GM23248 (cell line): ENCODE measurements around the gene RASA3. TPM values are rescaled to one million over a fixed set of nuclear protein-coding genes. Genes with fewer than 3 reads are reported as not detected.

Source experiments
- DNase-seq: peaks from one replicate; pipeline ENCODE4 v3.0.0-alpha.2; 2015
- H2AFZ ChIP-seq: fragments of 200-600 bp; sonication (generic); 2 replicates; pipeline ENCODE4 v1.6.1; 2016; ENCODE audit warnings: antibody characterized with exemption
- H3F3A ChIP-seq: fragments of 200-600 bp; sonication (generic); 2 replicates; pipeline ENCODE4 v1.6.1; 2016; ENCODE audit warnings: mild to moderate bottlenecking, antibody characterized with exemption, mixed run types; ENCODE audit not compliant: insufficient read depth
- H3K27ac ChIP-seq: fragments of 200-600 bp; sonication (generic); 2 replicates; pipeline ENCODE4 v1.5.1; 2016; ENCODE audit warnings: mild to moderate bottlenecking
- H3K27me3 ChIP-seq: fragments of 200-600 bp; sonication (generic); replicated peaks from 2 replicates; pipeline ENCODE4 v1.6.1; 2016; ENCODE audit warnings: mild to moderate bottlenecking; ENCODE audit not compliant: insufficient read depth
- H3K36me3 ChIP-seq: fragments of 200-600 bp; sonication (generic); 2 replicates; pipeline ENCODE4 v1.6.1; 2016; ENCODE audit warnings: low read depth, mild to moderate bottlenecking
- H3K4me1 ChIP-seq: fragments of 200-600 bp; sonication (generic); 2 replicates; pipeline ENCODE4 v1.6.1; 2016; ENCODE audit warnings: mild to moderate bottlenecking; ENCODE audit not compliant: insufficient read depth
- H3K4me2 ChIP-seq: fragments of 200-600 bp; sonication (generic); one replicate; pipeline ENCODE4 v1.6.1; 2016; ENCODE audit warnings: mild to moderate bottlenecking; ENCODE audit not compliant: unreplicated experiment
- H3K4me3 ChIP-seq: fragments of 200-600 bp; sonication (generic); 2 replicates; pipeline ENCODE4 v1.5.1; 2016; ENCODE audit warnings: mild to moderate bottlenecking
- H3K79me2 ChIP-seq: fragments of 200-600 bp; sonication (generic); 2 replicates; pipeline ENCODE4 v1.6.1; 2016; ENCODE audit warnings: mild to moderate bottlenecking; ENCODE audit not compliant: insufficient read depth
- H3K9ac ChIP-seq: fragments of 200-600 bp; sonication (generic); 2 replicates; pipeline ENCODE4 v1.6.1; 2016; ENCODE audit warnings: mild to moderate bottlenecking
- H3K9me2 ChIP-seq: fragments of 200-600 bp; sonication (generic); 2 replicates; pipeline ENCODE4 v1.6.1; 2016; ENCODE audit warnings: mixed run types, mild to moderate bottlenecking, moderate library complexity; ENCODE audit not compliant: insufficient read depth
- H3K9me3 ChIP-seq: fragments of 200-600 bp; sonication (generic); one replicate; pipeline ENCODE4 v1.6.1; 2017; ENCODE audit warnings: low read depth
- H4K20me1 ChIP-seq: fragments of 200-600 bp; sonication (generic); 2 replicates; pipeline ENCODE4 v1.6.0; 2016; ENCODE audit not compliant: insufficient read depth
- EZH2 ChIP-seq: fragments of 200-600 bp; sonication (generic); IDR thresholded peaks from 2 replicates; pipeline ENCODE4 v1.6.1; 2018; ENCODE audit warnings: antibody characterized with exemption, mild to moderate bottlenecking; ENCODE audit not compliant: insufficient read depth, poor library complexity, severe bottlenecking
- EZH2phosphoT487 ChIP-seq: fragments of 200-600 bp; sonication (generic); IDR thresholded peaks from 2 replicates; pipeline ENCODE4 v1.6.1; 2018; ENCODE audit warnings: antibody characterized with exemption, moderate library complexity, mild to moderate bottlenecking, low read depth; ENCODE audit not compliant: insufficient read depth
- WGBS, 2 experiments: methylation state at CpG; one replicate each; pipeline ENCODE4 v1.1.6; 2015 to 2017; ENCODE audit warnings: low lambda C conversion rate in 2 of 2, low coverage in 1 of 2; ENCODE audit errors: missing lambda C conversion rate in 2 of 2; 5-methylcytosine and 5-hydroxymethylcytosine counted together
- in situ Hi-C: fragments of 300-500 bp; cut with MboI; formaldehyde crosslinking; loops from 2 replicates; pipeline ENCODE4 v1.15.0; 2020
- polyA plus RNA-seq: library from polyadenylated mRNA; unstranded; fragments of >200 nt; fragmentation: Nextera tagmentation; extraction: Ambion mirVana; gene quantifications from 2 replicates; pipeline ENCODE4 v1.2.1, GENCODE V29; 2016
- total RNA-seq: library from RNA; depleted of rRNA; stranded (reverse); fragments of >200 nt; shearing (Covaris generic); gene quantifications from 2 replicates; pipeline ENCODE4 v1.2.3, GENCODE V29; 2014

RASA3 gene
- total and polyA plus RNA-seq, 2 experiments from 2014 or later = 34.3 to 36.7 TPM

DNA sequence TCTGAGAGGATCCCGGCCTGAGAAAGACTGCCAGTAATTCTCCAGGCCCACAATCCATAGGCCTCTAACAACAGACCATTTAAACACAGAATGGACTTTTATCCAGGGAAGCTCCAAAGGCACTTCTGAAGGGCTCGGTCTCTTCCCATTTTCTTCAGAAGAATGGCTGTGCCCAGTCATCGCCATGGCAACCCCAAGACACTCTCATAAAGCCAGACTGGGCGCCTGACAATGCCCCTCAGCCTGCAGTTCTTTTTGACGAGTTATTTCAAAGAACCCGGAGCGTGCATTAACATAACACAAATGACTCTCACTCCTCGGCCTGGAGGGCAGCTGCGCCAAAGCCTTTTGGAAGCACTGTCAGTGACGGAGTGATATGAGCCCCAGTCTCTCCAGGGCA lies 61.0 kb downstream of the RASA3 start:
- Histone ChIP-seq H3K4me3 (no peak overlapping the region), H3K27me3 (no peaks in the 10 kb centered on the region), H3K4me2 (no peak overlapping the region), H3F3A (peaks cover 19% of the 10 kb centered on the region), H3K9ac (no peak overlapping the region), H4K20me1 (no peaks in the 10 kb centered on the region), H2AFZ (no peak overlapping the region), H3K4me1 (peaks cover 28% of the 10 kb centered on the region), H3K9me2 (no peaks in the 10 kb centered on the region), H3K36me3 (peaks cover 5% of the 10 kb centered on the region; the same call in 1 of the 2 replicates), H3K27ac (no peak overlapping the region), H3K79me2 (peaks cover 85% of the 10 kb centered on the region), H3K9me3 (no peaks in the 10 kb centered on the region)
- in situ Hi-C loops = no loop called here
- 85 to 92% methylated on average over 10 of the region's 10 CpGs for WGBS, 2 experiments
- TF ChIP-seq EZH2phosphoT487 (no peak), EZH2 (no peak)
- no peak for DNase-seq

- 95 to 96% methylated on average over 12 to 40 of the region's 40 CpGs for WGBS, 2 experiments
- H3K27ac ChIP-seq = no peak overlapping the region
- peaks cover 82% of the 10 kb centered on the region for H3K79me2 ChIP-seq
- peaks cover 37% of the 10 kb centered on the region for H3K4me1 ChIP-seq
- H3K9me2 ChIP-seq = no peaks in the 10 kb centered on the region
- DNase-seq = no peak
- no peak overlapping the region for H3K4me2 ChIP-seq
- H2AFZ ChIP-seq = no peak overlapping the region
- H3K9ac ChIP-seq = no peak overlapping the region
- no peak overlapping the region for H3K4me3 ChIP-seq
- peaks cover 5% of the 10 kb centered on the region; the same call in 1 of the 2 replicates for H3K36me3 ChIP-seq
- H3K9me3 ChIP-seq = no peaks in the 10 kb centered on the region
- H3F3A ChIP-seq = peaks cover 22% of the 10 kb centered on the region
- TF ChIP-seq EZH2 (no peak), EZH2phosphoT487 (no peak)
- no peaks in the 10 kb centered on the region for H4K20me1 ChIP-seq
- in situ Hi-C loops = no loop called here
- no peaks in the 10 kb centered on the region for H3K27me3 ChIP-seq
These were observed 62.2 kb downstream of the RASA3 start for GRCh38 chr13:114070098-114070799.

DNA sequence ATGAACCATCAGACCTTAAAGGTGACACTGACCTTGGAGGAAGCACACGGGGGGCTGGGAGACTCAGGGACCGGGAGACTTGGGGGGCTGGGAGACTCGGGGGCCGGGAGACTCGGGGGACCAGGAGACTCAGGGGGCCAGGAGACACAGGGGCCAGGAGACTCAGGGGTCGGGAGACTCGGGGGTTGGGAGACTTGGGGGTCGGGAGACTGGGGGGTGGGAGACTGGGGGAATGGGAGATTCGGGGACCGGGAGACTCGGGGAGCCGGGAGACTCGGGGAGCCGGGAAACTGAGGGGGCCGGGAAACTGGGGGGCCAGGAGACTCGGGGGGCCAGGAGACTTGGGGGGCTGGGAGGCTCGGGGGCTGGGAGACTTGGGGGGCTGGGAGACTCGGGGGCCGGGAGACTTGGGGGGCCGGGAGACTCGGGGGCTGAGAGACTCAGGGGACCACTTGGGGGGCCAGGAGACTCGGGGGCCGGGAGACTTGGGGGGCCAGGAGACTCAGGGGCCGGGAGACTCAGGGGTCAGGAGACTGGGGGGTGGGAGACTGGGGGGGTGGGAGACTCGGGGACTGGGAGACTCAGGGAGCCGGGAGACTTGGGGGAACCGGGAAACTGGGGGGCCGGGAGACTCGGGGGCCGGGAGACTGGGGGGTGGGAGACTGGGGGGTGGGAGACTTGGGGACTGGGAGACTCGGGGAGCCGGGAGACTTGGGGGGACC lies 62.9 kb downstream of the RASA3 start:
- in situ Hi-C loops = no loop called here
- Histone ChIP-seq H3K79me2 (peaks cover 75% of the 10 kb centered on the region), H3F3A (peaks cover 26% of the 10 kb centered on the region), H3K36me3 (peaks cover 5% of the 10 kb centered on the region; the same call in 1 of the 2 replicates), H2AFZ (no peak overlapping the region), H3K4me1 (peaks cover 41% of the 10 kb centered on the region), H3K9ac (peak overlapping the region; percentile 95), H3K4me2 (peak overlapping the region; percentile 56), H3K27ac (peak overlapping the region; percentile 100), H3K9me2 (no peaks in the 10 kb centered on the region), H3K4me3 (peak overlapping the region; percentile 40; the same call in 1 of the 2 replicates), H4K20me1 (no peaks in the 10 kb centered on the region), H3K27me3 (no peaks in the 10 kb centered on the region), H3K9me3 (no peaks in the 10 kb centered on the region)
- TF ChIP-seq EZH2phosphoT487 = no peak
- no peak for TF ChIP-seq EZH2
- DNase-seq = no peak
- WGBS, 2 experiments = 51 to 72% methylated on average over 2 to 32 of the region's 32 CpGs

DNA sequence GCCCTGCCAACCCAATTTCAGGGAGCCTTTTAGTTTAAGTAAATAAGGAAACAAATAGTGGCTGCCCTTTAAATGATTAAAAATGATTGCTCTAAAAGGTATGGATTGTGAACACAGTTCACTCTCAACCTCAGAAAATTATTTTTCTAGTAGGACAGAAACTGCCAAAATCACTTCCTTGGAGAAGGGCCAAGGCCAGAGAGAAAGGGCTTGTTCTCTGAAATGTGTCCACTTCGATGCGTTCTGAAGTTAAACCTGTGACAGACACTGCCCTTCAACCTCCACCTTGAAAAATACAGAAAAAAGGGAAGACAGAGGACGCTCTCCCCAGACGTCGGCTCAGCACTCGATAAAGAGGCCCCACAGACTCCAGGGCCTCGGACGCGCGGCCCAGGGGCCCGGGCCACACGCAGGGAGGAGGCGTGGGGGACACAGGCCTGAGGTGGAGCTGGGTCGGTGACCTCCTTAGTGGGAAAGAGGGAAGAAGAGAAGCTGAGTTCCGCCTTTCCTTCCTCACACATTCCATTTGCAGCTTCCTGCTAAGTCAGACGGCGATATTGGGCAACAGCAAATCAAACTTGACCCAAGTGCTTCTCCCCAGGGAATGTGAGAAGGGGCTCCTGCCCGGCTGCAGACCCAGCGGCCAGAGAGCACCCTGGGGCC lies 63.6 kb downstream of the RASA3 start:
- peak overlapping the region; percentile 56 for H3K4me2 ChIP-seq
- peaks cover 5% of the 10 kb centered on the region; the same call in 1 of the 2 replicates for H3K36me3 ChIP-seq
- H4K20me1 ChIP-seq = no peaks in the 10 kb centered on the region
- H3K4me3 ChIP-seq = peak overlapping the region; percentile 40; the same call in 1 of the 2 replicates
- peaks cover 67% of the 10 kb centered on the region for H3K79me2 ChIP-seq
- in situ Hi-C loops = no loop called here
- peak; percentile 86 for DNase-seq
- H3K27me3 ChIP-seq = no peaks in the 10 kb centered on the region
- no peak for TF ChIP-seq EZH2
- TF ChIP-seq EZH2phosphoT487 = no peak
- no peaks in the 10 kb centered on the region for H3K9me3 ChIP-seq
- H3K4me1 ChIP-seq = peaks cover 48% of the 10 kb centered on the region
- H3K9ac ChIP-seq = peak overlapping the region; percentile 95
- peak overlapping the region; percentile 100 for H3K27ac ChIP-seq
- no peak overlapping the region for H2AFZ ChIP-seq
- no peaks in the 10 kb centered on the region for H3K9me2 ChIP-seq
- H3F3A ChIP-seq = peaks cover 33% of the 10 kb centered on the region
- 9 to 14% methylated on average over 18 to 19 of the region's 19 CpGs for WGBS, 2 experiments
